ENCODE measurements around the gene ROBO2. TPM values are rescaled to one million over a fixed set of nuclear protein-coding genes. Genes with fewer than 3 reads are reported as not detected.

ROBO2 gene
- total and polyA plus RNA-seq, 10 of the 15 experiments (the other 5 are each of a cell fraction or from before 2014, with no cell fraction given), result 0.22 to 2.5 (median 0.81) TPM

GRCh38 chr3:77524946-77525682, 485.2 kb downstream of the ROBO2 start:
- Histone ChIP-seq H3K9ac (ENCODE audit: control insufficient read depth, insufficient read depth, low read length) (no peak overlapping the region), H3K9me3 (replicated peaks; ENCODE audit: control insufficient read depth, insufficient read depth, low read length) (no peaks in the 10 kb centered on the region), H4K20me1 (ENCODE audit: control insufficient read depth, insufficient read depth) (no peaks in the 10 kb centered on the region), H3K36me3 (ENCODE audit: control insufficient read depth in 2 of 2, insufficient read depth in 2 of 2, low read length in 1 of 2) (no peaks in the 10 kb centered on the region), H3K4me1 (ENCODE audit: control insufficient read depth, insufficient read depth, low read length) (no peaks in the 10 kb centered on the region), H3K27ac (ENCODE audit: control insufficient read depth, insufficient read depth) (no peak overlapping the region), H3K4me3 (no peak overlapping the region), H2AFZ (ENCODE audit: control insufficient read depth, low read depth, low read length) (no peak overlapping the region), H3K4me2 (ENCODE audit: control insufficient read depth, insufficient read depth) (no peak overlapping the region), H3K27me3 (replicated peaks in 1 of 2; ENCODE audit: control insufficient read depth in 2 of 2, insufficient read depth in 2 of 2, low read length in 1 of 2) (no peaks in the 10 kb centered on the region), H3K79me2 (ENCODE audit: control insufficient read depth, insufficient read depth, low read length) (no peaks in the 10 kb centered on the region)
- FAIRE-seq (no peak), ATAC-seq (no peak), DNase-seq (ENCODE audit: low read depth, low spot score) (no peak)
- ChIA-PET POLR2A (no interaction called here), SMC1A (ENCODE audit: uncharacterized antibody, unreplicated experiment) (no interaction called here), RAD21 (ENCODE audit: unreplicated experiment) (no interaction called here), CTCF (no interaction called here)
- intact Hi-C loops (cut with micrococcal nuclease; ENCODE audit: unreplicated experiment), result no loop called here
- in situ Hi-C loops (cut with MboI), result no loop called here
- WGBS (ENCODE audit: insufficient coverage, insufficient replicate concordance, low lambda C conversion rate, missing lambda C conversion rate), result 0% methylated on average over 3 of the region's 3 CpGs
- no TSS peak for BruUV-seq (replicated peaks)
- no peak for TF ChIP-seq ETV6 (conservative IDR thresholded peaks at IDR 0.05 in 1 of 2, IDR thresholded peaks at IDR 0.05 in 1 of 2; ENCODE audit: borderline replicate concordance in 1 of 2, low read depth in 1 of 2)
- TF ChIP-seq, protein P1, sequence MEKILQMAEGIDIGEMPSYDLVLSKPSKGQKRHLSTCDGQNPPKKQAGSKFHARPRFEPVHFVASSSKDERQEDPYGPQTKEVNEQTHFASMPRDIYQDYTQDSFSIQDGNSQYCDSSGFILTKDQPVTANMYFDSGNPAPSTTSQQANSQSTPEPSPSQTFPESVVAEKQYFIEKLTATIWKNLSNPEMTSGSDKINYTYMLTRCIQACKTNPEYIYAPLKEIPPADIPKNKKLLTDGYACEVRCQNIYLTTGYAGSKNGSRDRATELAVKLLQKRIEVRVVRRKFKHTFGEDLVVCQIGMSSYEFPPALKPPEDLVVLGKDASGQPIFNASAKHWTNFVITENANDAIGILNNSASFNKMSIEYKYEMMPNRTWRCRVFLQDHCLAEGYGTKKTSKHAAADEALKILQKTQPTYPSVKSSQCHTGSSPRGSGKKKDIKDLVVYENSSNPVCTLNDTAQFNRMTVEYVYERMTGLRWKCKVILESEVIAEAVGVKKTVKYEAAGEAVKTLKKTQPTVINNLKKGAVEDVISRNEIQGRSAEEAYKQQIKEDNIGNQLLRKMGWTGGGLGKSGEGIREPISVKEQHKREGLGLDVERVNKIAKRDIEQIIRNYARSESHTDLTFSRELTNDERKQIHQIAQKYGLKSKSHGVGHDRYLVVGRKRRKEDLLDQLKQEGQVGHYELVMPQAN (conservative IDR thresholded peaks at IDR 0.05), result no peak
- no peak for TF ChIP-seq ZBTB33 (IDR thresholded peaks at IDR 0.05)
- no peak for TF ChIP-seq ZSCAN29 (IDR thresholded peaks at IDR 0.05)
- TF ChIP-seq IKZF1 (conservative IDR thresholded peaks at IDR 0.05), result no peak
- no peak for TF ChIP-seq MEF2A (IDR thresholded peaks at IDR 0.05; ENCODE audit: insufficient read depth, low read depth, low read length)
- TF ChIP-seq, protein P2, sequence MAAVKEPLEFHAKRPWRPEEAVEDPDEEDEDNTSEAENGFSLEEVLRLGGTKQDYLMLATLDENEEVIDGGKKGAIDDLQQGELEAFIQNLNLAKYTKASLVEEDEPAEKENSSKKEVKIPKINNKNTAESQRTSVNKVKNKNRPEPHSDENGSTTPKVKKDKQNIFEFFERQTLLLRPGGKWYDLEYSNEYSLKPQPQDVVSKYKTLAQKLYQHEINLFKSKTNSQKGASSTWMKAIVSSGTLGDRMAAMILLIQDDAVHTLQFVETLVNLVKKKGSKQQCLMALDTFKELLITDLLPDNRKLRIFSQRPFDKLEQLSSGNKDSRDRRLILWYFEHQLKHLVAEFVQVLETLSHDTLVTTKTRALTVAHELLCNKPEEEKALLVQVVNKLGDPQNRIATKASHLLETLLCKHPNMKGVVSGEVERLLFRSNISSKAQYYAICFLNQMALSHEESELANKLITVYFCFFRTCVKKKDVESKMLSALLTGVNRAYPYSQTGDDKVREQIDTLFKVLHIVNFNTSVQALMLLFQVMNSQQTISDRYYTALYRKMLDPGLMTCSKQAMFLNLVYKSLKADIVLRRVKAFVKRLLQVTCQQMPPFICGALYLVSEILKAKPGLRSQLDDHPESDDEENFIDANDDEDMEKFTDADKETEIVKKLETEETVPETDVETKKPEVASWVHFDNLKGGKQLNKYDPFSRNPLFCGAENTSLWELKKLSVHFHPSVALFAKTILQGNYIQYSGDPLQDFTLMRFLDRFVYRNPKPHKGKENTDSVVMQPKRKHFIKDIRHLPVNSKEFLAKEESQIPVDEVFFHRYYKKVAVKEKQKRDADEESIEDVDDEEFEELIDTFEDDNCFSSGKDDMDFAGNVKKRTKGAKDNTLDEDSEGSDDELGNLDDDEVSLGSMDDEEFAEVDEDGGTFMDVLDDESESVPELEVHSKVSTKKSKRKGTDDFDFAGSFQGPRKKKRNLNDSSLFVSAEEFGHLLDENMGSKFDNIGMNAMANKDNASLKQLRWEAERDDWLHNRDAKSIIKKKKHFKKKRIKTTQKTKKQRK (IDR thresholded peaks at IDR 0.05; ENCODE audit: low read depth, low read length), result no peak
- TF ChIP-seq GATAD2B (conservative IDR thresholded peaks at IDR 0.05; ENCODE audit: low read depth), result no peak

All from GM12878 (cell line).